Measurements from ENCODE around the gene KCTD7.
"Not testable (repeated sequence)": the region's sequence is repeated elsewhere in the genome, so short reads cannot be mapped to it uniquely, and the experiment has no call there.

KCTD7 gene

GRCh38 chr7:66628361-66629221 lies at the start of gene KCTD7:
KCTD7 (plus strand) TSS chr7:66628881; CDS start chr7:66629065, 184 bp downstream.
- H3K4me3 ChIP-seq (ENCODE audit: low read depth, low read length), result peak within 1 kb of the TSS; percentile 82

- not testable (repeated sequence) for H3K4me3 ChIP-seq (ENCODE audit: low read depth, low read length)
Observed at GRCh38 chr7:66580380-66580779, 48.3 kb upstream of the KCTD7 start.

GRCh38 chr7:66582816-66583489 lies 45.7 kb upstream of the KCTD7 start:
- not testable (repeated sequence) for H3K4me3 ChIP-seq (ENCODE audit: low read depth, low read length)

GRCh38 chr7:66583490-66584110 lies 45.1 kb upstream of the KCTD7 start:
- H3K4me3 ChIP-seq (ENCODE audit: low read depth, low read length), result no peak overlapping the region

GRCh38 chr7:66586181-66586580 lies 42.5 kb upstream of the KCTD7 start:
- H3K4me3 ChIP-seq (ENCODE audit: low read depth, low read length), result no peak overlapping the region

GRCh38 chr7:66588226-66588625 lies 40.5 kb upstream of the KCTD7 start:
- not testable (repeated sequence) for H3K4me3 ChIP-seq (ENCODE audit: low read depth, low read length)

GRCh38 chr7:66588856-66589570 lies 39.7 kb upstream of the KCTD7 start:
- H3K4me3 ChIP-seq (ENCODE audit: low read depth, low read length), result not testable (repeated sequence)

DNA sequence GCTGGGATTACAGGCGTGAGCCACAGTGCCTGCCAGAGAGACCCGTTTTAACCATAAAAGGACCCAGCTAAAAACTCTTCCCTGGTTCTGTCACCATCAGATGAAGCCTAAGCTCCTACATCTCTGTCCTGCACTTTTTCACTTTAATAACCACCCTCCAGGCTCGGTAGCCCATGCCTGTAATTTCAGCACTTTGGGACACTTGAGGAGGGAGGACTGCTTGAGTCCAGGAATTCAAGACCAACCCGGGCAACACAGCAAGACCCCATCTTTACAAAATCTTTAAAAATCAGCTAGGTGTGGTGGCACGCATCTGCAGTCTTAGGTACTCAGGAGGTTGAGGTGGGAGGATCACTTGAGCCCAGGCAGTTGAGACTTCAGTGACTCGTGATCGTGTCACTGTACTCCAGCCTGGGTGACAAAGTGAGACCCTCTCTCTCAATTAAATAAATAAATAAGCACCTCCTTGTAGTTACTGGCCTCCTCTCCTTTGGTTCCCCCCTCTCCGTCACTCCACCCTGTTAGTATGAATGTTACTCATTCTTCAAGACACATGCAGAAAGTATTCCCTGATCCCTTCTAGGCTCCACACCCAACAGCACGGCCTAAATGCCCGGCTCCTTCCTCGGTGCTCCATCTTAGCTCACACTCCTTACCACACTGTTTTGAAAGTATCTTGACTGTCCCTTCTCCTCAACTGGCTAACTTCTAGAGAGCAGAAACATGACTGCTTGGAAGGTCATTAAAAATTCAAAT lies 38.2 kb upstream of the KCTD7 start:
- H3K4me3 ChIP-seq (ENCODE audit: low read depth, low read length), result not testable (repeated sequence)

GRCh38 chr7:66591058-66591798 lies 37.5 kb upstream of the KCTD7 start:
- peak overlapping the region; percentile 77 for H3K4me3 ChIP-seq (ENCODE audit: low read depth, low read length)

DNA sequence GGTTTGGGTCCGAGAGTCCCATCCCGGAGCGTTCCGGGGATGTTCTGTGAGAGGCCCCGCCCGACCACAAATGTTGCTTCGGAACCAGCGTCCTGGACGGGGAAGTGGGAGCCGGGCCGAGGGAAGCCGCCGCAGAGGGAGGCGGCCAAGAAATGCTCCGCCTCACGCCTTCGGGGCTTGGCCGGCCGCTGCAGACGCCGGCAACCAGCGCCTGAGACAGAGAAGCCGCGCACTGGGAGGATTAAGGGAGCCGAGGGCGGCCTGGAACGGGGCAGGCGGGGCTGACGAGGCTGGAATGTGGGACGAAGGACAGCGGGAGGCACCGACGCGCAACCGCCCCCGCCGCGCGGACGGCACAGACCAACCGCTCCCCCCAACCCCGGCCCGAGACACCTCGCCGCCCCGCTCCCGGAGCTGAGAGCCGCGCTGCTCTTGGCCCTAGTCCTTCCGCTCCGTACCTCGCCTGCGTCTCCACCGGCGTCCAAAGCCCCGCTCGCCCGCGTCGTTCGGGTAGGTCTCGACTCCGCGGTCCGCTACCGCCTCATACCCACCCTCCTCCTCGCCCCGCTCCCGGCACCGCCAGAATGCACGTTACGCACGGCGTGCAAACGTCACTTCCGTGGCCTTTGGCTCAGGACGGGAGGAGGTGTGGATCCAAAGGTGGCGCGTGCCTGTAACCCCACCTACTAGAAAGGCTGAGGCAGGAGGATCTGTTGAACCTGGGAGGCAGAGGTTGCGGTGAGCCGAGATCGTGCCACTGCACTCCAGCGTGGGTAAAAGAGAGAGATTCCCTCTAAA lies 36.7 kb upstream of the KCTD7 start:
- H3K4me3 ChIP-seq (ENCODE audit: low read depth, low read length), result peak overlapping the region; percentile 77

- peak overlapping the region; percentile 77 for H3K4me3 ChIP-seq (ENCODE audit: low read depth, low read length)
Observed at GRCh38 chr7:66592597-66593146, 36.0 kb upstream of the KCTD7 start.

GRCh38 chr7:66594082-66594481 lies 34.6 kb upstream of the KCTD7 start:
- not testable (repeated sequence) for H3K4me3 ChIP-seq (ENCODE audit: low read depth, low read length)

DNA sequence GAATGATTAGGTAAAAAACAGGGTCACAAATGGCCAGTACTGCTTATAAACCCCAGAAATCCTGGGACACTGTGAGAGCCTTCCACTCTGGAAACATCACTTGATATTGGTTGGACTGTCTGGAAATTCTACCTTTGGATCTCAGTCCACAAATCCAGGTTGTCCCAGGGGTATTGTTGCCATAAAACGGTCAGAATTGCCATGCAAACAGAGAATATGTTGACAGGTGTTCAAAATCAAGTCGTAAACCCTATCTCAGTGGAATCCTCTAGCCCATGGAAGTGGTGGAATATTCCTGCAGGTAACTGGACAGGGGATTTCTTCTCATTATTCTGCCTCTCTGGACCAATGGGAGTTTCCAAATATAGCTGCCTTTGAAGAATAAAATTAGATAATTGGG lies 31.2 kb upstream of the KCTD7 start:
- no peak overlapping the region for H3K4me3 ChIP-seq (ENCODE audit: low read depth, low read length)

DNA sequence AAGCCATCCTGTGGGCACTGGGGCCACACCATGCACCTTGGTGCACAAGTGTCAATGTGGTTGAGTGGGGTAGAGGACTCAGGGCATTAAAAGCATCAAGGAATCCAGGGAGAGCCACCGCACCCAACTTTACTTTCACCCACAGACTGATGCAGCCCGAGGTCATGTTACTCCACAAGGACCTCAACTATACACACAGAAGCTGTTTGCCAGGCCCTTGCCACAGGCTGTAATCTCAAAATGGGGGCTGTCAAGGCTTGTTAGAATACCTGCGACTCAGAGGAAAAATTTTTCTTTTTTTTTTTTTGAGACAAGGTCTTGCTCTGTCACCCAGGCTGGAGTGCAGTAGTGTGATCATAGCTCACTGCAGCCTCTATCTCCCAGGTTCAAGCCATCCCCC lies 26.5 kb upstream of the KCTD7 start:
- no peak overlapping the region for H3K4me3 ChIP-seq (ENCODE audit: low read depth, low read length)

DNA sequence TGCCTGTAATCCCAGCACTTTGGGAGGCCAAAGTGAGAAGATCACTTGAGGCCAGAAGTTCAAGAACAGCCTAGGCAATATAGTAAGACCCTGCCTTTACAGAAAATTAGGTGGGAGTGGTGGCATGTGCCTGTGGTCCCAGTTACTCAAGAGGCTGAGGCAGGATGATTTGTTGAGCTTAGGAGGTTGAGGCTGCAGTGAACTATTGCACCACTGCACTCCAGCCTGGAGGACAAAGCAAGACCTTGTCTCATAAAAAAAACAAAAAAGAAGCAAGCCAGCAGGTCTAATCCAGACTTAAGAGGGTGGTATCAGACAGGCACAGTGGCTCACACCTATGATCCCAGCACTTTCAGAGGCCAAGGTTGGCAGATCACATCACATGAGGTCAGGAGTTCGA lies 24.5 kb upstream of the KCTD7 start:
- no peak overlapping the region for H3K4me3 ChIP-seq (ENCODE audit: low read depth, low read length)

DNA sequence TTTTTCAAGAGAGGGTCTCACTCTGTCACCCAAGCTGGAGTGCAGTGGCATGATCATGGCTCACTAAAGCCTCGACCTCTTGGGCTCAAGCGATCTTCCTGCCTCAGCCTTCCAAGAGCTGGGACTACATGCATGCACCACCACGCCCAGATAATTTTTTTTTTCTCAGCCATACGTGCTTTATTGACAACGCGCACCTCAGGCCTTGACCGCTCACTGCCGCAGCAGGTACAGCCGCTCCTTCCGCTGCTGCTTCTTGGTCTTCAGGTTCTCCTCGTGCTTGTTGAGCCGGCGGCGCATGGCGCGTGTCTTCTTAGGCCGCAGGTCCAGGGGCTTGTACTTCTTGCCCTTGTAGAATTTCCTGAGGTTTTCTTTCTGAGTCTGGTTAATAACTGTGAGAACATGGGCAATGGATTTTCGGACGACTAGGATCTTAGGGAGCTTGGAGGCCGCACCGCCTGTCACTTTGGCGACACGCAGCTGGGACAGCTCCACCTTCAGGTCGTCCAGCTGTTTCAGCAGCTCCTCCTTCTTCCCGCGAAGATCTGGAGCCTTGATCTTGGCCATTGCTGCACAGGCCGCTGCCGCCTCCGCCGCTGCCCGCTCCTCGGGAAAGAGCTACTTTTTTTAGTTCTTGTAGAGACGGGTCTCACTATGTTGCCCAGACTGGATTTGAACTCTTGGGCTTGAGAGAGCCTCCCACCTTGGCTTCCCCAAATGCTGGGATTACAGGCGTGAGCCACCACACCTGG lies 22.0 kb upstream of the KCTD7 start:
- not testable (repeated sequence) for H3K4me3 ChIP-seq (ENCODE audit: low read depth, low read length)

DNA sequence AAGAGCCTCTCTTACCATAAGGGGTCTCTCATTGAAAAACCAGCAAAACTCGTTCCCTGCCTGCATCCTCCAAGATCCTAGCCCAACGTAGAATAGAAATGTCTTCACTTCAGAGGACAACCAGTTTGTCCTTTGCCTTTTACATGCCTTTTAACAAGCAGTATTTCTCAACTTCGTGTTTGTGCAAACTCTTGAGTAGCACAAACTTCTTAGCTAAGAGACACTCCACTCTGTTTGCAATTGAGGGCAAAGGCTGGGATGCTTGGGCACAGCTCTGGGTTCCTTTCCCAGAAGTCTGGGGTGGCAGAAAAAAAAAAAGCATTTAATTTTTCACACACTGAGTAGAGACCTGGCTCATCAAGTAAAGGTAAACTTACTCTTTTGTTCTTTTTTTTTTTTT lies 19.5 kb upstream of the KCTD7 start:
- no peak overlapping the region for H3K4me3 ChIP-seq (ENCODE audit: low read depth, low read length)

DNA sequence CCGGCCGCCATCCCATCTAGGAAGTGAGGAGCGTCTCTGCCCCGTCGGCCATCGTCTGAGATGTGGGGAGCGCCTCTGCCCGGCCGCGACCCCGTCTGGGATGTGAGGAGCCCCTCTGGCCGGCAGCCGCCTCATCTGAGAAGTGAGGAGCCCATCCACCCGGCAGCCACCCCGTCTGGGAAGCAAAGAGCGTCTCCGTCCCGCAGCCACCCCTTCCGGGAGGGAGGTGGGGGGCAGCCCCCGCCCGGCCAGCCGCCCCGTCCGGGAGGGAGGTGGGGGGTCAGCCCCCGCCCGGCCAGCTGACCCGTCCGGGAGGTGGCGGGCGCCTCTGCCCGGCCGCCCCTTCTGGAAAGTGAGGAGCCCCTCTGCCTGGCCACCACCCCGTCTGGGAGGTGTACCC lies 14.1 kb upstream of the KCTD7 start:
- not testable (repeated sequence) for H3K4me3 ChIP-seq (ENCODE audit: low read depth, low read length)
